Measurements from ENCODE around the gene FKBP1A. TPM values are rescaled to one million over a fixed set of nuclear protein-coding genes. Genes with fewer than 3 reads are reported as not detected.

FKBP1A gene
- total RNA-seq, 1 experiment from 2014 or later = 196 TPM

DNA sequence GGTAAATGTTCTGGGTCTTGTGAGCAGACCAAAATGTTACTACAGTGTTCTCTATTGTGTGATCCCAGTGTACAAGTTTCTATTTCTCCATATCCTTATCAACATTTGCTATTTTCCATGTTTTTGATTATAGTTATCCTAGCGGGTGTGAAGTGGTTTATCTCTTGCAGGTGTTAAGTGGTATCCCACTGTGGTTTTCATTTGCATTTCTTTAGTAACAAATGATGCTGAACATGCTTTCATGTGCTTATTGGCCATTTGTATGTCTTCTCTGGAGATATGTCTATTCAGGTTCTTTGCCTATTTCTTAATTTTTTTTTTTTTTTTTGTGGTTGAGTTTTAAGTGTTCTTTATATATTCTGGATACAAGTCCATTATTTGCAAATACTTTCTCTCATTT lies 38.3 kb upstream of the FKBP1A start:
- Mint-ChIP-seq H3K9me3 (peaks cover 34 to 37% of the 10 kb centered on the region in 2 experiments), H3K27ac (no peak overlapping the region)
- H3K4me1 ChIP-seq (ENCODE audit: insufficient read depth, low read length) = peaks cover 7% of the 10 kb centered on the region

More for the DNA sequence above, 38.3 kb upstream of the FKBP1A start:
- H3K4ac ChIP-seq (ENCODE audit: low read depth, low read length) = no peak overlapping the region
- no peak overlapping the region for H3K56ac ChIP-seq (ENCODE audit: insufficient read length, low read depth, low read length)
- H2AK5ac ChIP-seq (ENCODE audit: insufficient read length, low read length) = no peak overlapping the region
- no peaks in the 10 kb centered on the region for H3K23me2 ChIP-seq (ENCODE audit: insufficient read length, low read depth, low read length, poor library complexity, severe bottlenecking)
- H3K79me1 ChIP-seq (ENCODE audit: insufficient read depth, low read depth, low read length, poor library complexity, severe bottlenecking) = no peaks in the 10 kb centered on the region
- peaks cover 19 to 34% (median 27%) of the 10 kb centered on the region in 3 experiments for H3K36me3 Mint-ChIP-seq (ENCODE audit: insufficient read depth in 1 of 3, low read depth in 3 of 3)
- H4K8ac ChIP-seq (replicated peaks; ENCODE audit: insufficient read length, low read depth, low read length) = no peak overlapping the region
- no peak overlapping the region for H4K91ac ChIP-seq (ENCODE audit: insufficient read length, low read depth, low read length)
- no peak overlapping the region for H3K4me2 ChIP-seq (ENCODE audit: insufficient read depth, insufficient read length, low read length)
- H2BK12ac ChIP-seq (ENCODE audit: insufficient read length, low read depth, low read length) = no peak overlapping the region
- H3K4me1 Mint-ChIP-seq = peaks cover 51 to 62% of the 10 kb centered on the region in 2 experiments
- no peak overlapping the region for H3K14ac ChIP-seq (ENCODE audit: insufficient read depth, low read length)
- H3K4me3 Mint-ChIP-seq = 0 out of 5 replicates have a peak overlapping the region, but pooled peaks of 1 of the 2 experiments have one; percentile 0
- no peak overlapping the region for H3K9ac ChIP-seq (ENCODE audit: extremely low read depth, insufficient read length, low read length)
- no peak overlapping the region for H2AFZ ChIP-seq (ENCODE audit: low read length)
- H2BK120ac ChIP-seq (ENCODE audit: low read depth, low read length, poor library complexity, severe bottlenecking) = no peak overlapping the region
- H3K79me2 ChIP-seq (ENCODE audit: insufficient read depth, low read length) = no peaks in the 10 kb centered on the region
- no peaks in the 10 kb centered on the region for H4K20me1 ChIP-seq (ENCODE audit: control insufficient read depth, insufficient read depth, insufficient read length)
- H3K27me3 Mint-ChIP-seq (ENCODE audit: low read depth) = no peaks in the 10 kb centered on the region
- WGBS (ENCODE audit: extremely low coverage, insufficient read length, low lambda C conversion rate) = no CpG with 5 or more reads among the region's 1 CpG
- DNase-seq = no peak
- TF ChIP-seq, protein P1, sequence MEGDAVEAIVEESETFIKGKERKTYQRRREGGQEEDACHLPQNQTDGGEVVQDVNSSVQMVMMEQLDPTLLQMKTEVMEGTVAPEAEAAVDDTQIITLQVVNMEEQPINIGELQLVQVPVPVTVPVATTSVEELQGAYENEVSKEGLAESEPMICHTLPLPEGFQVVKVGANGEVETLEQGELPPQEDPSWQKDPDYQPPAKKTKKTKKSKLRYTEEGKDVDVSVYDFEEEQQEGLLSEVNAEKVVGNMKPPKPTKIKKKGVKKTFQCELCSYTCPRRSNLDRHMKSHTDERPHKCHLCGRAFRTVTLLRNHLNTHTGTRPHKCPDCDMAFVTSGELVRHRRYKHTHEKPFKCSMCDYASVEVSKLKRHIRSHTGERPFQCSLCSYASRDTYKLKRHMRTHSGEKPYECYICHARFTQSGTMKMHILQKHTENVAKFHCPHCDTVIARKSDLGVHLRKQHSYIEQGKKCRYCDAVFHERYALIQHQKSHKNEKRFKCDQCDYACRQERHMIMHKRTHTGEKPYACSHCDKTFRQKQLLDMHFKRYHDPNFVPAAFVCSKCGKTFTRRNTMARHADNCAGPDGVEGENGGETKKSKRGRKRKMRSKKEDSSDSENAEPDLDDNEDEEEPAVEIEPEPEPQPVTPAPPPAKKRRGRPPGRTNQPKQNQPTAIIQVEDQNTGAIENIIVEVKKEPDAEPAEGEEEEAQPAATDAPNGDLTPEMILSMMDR (conservative IDR thresholded peaks at IDR 0.05) = no peak
- H3K18ac ChIP-seq (ENCODE audit: insufficient read length, low read depth, low read length) = no peak overlapping the region
- no peak overlapping the region for H3K27ac ChIP-seq (ENCODE audit: insufficient read length, low read depth, low read length)
- no peak overlapping the region for H3K23ac ChIP-seq (ENCODE audit: insufficient read length, low read depth, low read length)
- H3K27me3 ChIP-seq (ENCODE audit: insufficient read depth, low read length) = no peaks in the 10 kb centered on the region
- no peak overlapping the region for H3T11ph ChIP-seq (ENCODE audit: low read length)
- peaks cover 11% of the 10 kb centered on the region for H3K9me3 ChIP-seq (ENCODE audit: control insufficient read depth, low read depth, low read length)
- H2BK5ac ChIP-seq (ENCODE audit: insufficient read length, low read length) = no peak overlapping the region
- no peak overlapping the region for H2BK15ac ChIP-seq (ENCODE audit: low read depth, low read length)
- no peak overlapping the region for H2BK20ac ChIP-seq (ENCODE audit: low read depth, low read length, poor library complexity, severe bottlenecking)
- H4K5ac ChIP-seq (ENCODE audit: insufficient read length, low read depth, low read length) = no peak overlapping the region

Data from H9 (cell line).